Measurements from ENCODE around the gene ATP6AP2.

The ATP6AP2 gene

GRCh38 chrX:40653535-40653934, 72.8 kb downstream of the ATP6AP2 start:
- 89 to 97% methylated on average over 2 of the region's 2 CpGs for WGBS, 2 experiments
- no peaks in the 10 kb centered on the region for H3K4me1 ChIP-seq (ENCODE audit: control insufficient read depth, insufficient read depth, low read length)
- no peak overlapping the region for H3K27ac ChIP-seq (ENCODE audit: insufficient read depth, low read depth, low read length, poor library complexity, severe bottlenecking)
- no peaks in the 10 kb centered on the region for H3K9me3 ChIP-seq (ENCODE audit: control insufficient read depth, low read length)
- no peak overlapping the region for H3K4me3 ChIP-seq (ENCODE audit: insufficient read depth, low read depth, low read length)
- H3K36me3 ChIP-seq (ENCODE audit: control insufficient read depth, insufficient read depth, low read length): no peaks in the 10 kb centered on the region
- H3K27me3 ChIP-seq (ENCODE audit: control insufficient read depth, insufficient read depth, low read length, poor library complexity, severe bottlenecking): no peaks in the 10 kb centered on the region

Data from ectodermal cell (in vitro differentiated cells).